PC-3 (cell line): ENCODE results near the gene CRTAC1. TPM values are rescaled to one million over a fixed set of nuclear protein-coding genes. Genes with fewer than 3 reads are reported as not detected.

Experiments
- ATAC-seq: fragments of 200-7000 bp; cut with Tn5 transposase; 2 replicates; pipeline ENCODE4 v1.9.1; 2020; ENCODE audit warnings: mild to moderate bottlenecking, moderate library complexity
- BruUV-seq: library from RNA; stranded (reverse); fragments of 400-500 nt; replicated peaks from 2 replicates; lab custom pipeline; 2021; lab: Mats Ljungman, UMichigan
- CTCF ChIA-PET: fragments of 300-600 bp; sonication (Branson Sonifier 250); formaldehyde crosslinking; loops from one replicate; lab custom pipeline; 2022; ENCODE audit warnings: antibody characterized with exemption; lab: Charles Lee
- POLR2A ChIA-PET: fragments of 300-600 bp; sonication (Branson Sonifier 250); formaldehyde crosslinking; loops from one replicate; lab custom pipeline; 2022; ENCODE audit warnings: antibody characterized with exemption; ENCODE audit not compliant: unreplicated experiment; lab: Charles Lee
- DNase-seq: peaks from one replicate; pipeline ENCODE4 v3.0.0-alpha.2; 2015
- H2AFZ ChIP-seq: fragments of 300-600 bp; sonication (generic); 2 replicates; pipeline ENCODE4 v1.6.0; 2016; ENCODE audit warnings: antibody characterized with exemption, low read length
- H3F3A ChIP-seq: fragments of 300-600 bp; sonication (generic); one replicate; pipeline ENCODE4 v1.6.0; 2017; ENCODE audit warnings: antibody characterized with exemption, low read length, control low read depth, mild to moderate bottlenecking; ENCODE audit not compliant: unreplicated experiment
- H3K27ac ChIP-seq: fragments of 300-600 bp; sonication (generic); 2 replicates; pipeline ENCODE4 v1.5.1; 2016; ENCODE audit warnings: mild to moderate bottlenecking, low read length
- H3K27me3 ChIP-seq: fragments of 300-600 bp; sonication (generic); 2 replicates; pipeline ENCODE4 v1.6.1; 2016; ENCODE audit warnings: low read length, mixed read lengths
- H3K36me3 ChIP-seq: fragments of 300-600 bp; sonication (generic); 2 replicates; pipeline ENCODE4 v1.6.1; 2016; ENCODE audit warnings: low read depth, mixed run types, low read length, mixed read lengths
- H3K4me1 ChIP-seq: fragments of 300-600 bp; sonication (generic); 2 replicates; pipeline ENCODE4 v1.5.1; 2016; ENCODE audit warnings: low read length; ENCODE audit not compliant: insufficient read depth
- H3K4me2 ChIP-seq: fragments of 300-600 bp; sonication (generic); 2 replicates; pipeline ENCODE4 v1.6.0; 2016; ENCODE audit warnings: low read length
- H3K4me3 ChIP-seq: fragments of 300-600 bp; sonication (generic); 2 replicates; pipeline ENCODE4 v1.5.1; 2016; ENCODE audit warnings: mild to moderate bottlenecking, low read length, mixed read lengths
- H3K79me2 ChIP-seq: fragments of 300-600 bp; sonication (generic); 2 replicates; pipeline ENCODE4 v1.6.1; 2017; ENCODE audit warnings: low read length, mixed read lengths
- H3K9ac ChIP-seq: fragments of 300-600 bp; sonication (generic); 2 replicates; pipeline ENCODE4 v1.6.0; 2016; ENCODE audit warnings: mild to moderate bottlenecking, low read length
- H3K9me2 ChIP-seq: fragments of 300-600 bp; sonication (generic); replicated peaks from 2 replicates; pipeline ENCODE4 v1.6.1; 2016; ENCODE audit warnings: mixed run types, low read length, mixed read lengths
- H3K9me3 ChIP-seq: fragments of 300-600 bp; sonication (generic); 2 replicates; pipeline ENCODE4 v1.6.1; 2016; ENCODE audit warnings: low read length, mixed read lengths
- H4K20me1 ChIP-seq: fragments of 300-600 bp; sonication (generic); 2 replicates; pipeline ENCODE4 v1.6.1; 2016; ENCODE audit warnings: low read length, mixed read lengths
- EZH2 ChIP-seq: fragments of 300-600 bp; sonication (generic); IDR thresholded peaks from one replicate; pipeline ENCODE4 v1.6.1; 2017; ENCODE audit warnings: antibody characterized with exemption, mild to moderate bottlenecking, low read length; ENCODE audit not compliant: unreplicated experiment
- EZH2phosphoT487 ChIP-seq: fragments of 300-600 bp; sonication (generic); IDR thresholded peaks from 2 replicates; pipeline ENCODE4 v1.6.1; 2018; ENCODE audit warnings: mild to moderate bottlenecking, antibody characterized with exemption, low read length, borderline replicate concordance
- intact Hi-C: fragments of 100-400 bp; cut with micrococcal nuclease; formaldehyde crosslinking; loops from 2 replicates; pipeline ENCODE4 v1.9.0; 2023
- total RNA-seq: library from RNA; depleted of rRNA; stranded (reverse); fragments of >200 nt; gene quantifications from 2 replicates; pipeline ENCODE4 v1.2.3, GENCODE V29; 2014
- TF ChIP-seq, protein P1 (sequence below): fragments of 300-600 bp; sonication (generic); conservative IDR thresholded peaks from 2 replicates; pipeline ENCODE4 v1.5.1; 2017; ENCODE audit warnings: antibody characterized with exemption, low read depth, mild to moderate bottlenecking, low read length

The CRTAC1 gene
- total RNA-seq, 1 experiment from 2014 or later, result not detected

DNA sequence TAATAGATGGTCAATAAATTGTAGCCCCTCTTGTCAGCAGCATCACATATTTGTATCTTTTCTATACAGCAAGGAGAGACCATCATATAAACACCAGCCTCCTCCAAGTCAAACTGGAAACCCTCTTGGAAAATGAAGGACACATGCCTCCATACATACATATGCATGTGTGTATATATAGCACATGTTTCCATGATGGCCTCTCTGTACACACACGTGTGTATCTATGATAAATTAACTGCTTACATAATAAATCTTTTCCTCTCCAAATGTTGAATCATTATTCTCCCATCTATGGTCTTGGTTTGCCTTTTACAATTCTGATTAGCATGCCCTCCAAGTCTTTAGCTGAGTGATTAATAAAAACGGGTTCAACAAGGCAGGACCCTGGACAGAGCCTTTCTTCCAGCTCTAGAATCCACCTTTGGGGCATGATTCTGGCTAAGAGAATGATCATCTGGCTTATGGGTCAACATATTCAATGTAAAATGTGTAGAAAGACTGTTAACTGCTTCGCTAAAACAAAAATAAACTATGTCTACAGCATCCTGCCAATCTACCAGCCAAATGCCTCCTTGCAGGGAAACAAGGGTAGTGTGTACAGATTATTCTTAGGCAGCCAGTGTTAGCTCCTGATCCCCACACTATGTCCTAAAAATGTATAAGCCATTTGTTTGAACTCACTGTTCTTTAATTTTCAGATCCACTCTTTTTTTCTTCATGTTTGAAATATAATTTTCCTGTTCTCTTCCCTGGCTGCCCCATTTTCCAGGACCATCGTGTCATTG lies 70.0 kb downstream of the CRTAC1 start:
- Histone ChIP-seq H3K9me2 (no peaks in the 10 kb centered on the region), H3K4me2 (no peak overlapping the region), H2AFZ (no peak overlapping the region), H4K20me1 (no peaks in the 10 kb centered on the region), H3K9ac (no peak overlapping the region), H3K79me2 (no peaks in the 10 kb centered on the region), H3K4me1 (0 out of 2 replicates have a peak, but pooled peaks cover 3% of the 10 kb centered on the region), H3K36me3 (no peaks in the 10 kb centered on the region), H3K27me3 (peaks cover 43% of the 10 kb centered on the region), H3F3A (no peaks in the 10 kb centered on the region), H3K9me3 (no peaks in the 10 kb centered on the region), H3K27ac (no peak overlapping the region), H3K4me3 (no peak overlapping the region)
- ATAC-seq (no peak), DNase-seq (no peak)
- intact Hi-C loops, result no loop called here
- CTCF ChIA-PET, result no interaction called here
- TF ChIP-seq EZH2phosphoT487, result no peak
- TF ChIP-seq, protein P1, sequence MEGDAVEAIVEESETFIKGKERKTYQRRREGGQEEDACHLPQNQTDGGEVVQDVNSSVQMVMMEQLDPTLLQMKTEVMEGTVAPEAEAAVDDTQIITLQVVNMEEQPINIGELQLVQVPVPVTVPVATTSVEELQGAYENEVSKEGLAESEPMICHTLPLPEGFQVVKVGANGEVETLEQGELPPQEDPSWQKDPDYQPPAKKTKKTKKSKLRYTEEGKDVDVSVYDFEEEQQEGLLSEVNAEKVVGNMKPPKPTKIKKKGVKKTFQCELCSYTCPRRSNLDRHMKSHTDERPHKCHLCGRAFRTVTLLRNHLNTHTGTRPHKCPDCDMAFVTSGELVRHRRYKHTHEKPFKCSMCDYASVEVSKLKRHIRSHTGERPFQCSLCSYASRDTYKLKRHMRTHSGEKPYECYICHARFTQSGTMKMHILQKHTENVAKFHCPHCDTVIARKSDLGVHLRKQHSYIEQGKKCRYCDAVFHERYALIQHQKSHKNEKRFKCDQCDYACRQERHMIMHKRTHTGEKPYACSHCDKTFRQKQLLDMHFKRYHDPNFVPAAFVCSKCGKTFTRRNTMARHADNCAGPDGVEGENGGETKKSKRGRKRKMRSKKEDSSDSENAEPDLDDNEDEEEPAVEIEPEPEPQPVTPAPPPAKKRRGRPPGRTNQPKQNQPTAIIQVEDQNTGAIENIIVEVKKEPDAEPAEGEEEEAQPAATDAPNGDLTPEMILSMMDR, result no peak
- TF ChIP-seq EZH2, result no peak
- no TSS peak for BruUV-seq
- POLR2A ChIA-PET, result no interaction called here

- Histone ChIP-seq H2AFZ (no peak overlapping the region), H3K9ac (no peak overlapping the region), H3F3A (no peaks in the 10 kb centered on the region), H3K79me2 (no peaks in the 10 kb centered on the region), H3K27me3 (peaks cover 20% of the 10 kb centered on the region), H3K9me3 (no peaks in the 10 kb centered on the region), H3K4me1 (no peaks in the 10 kb centered on the region), H3K4me2 (no peak overlapping the region), H3K4me3 (no peak overlapping the region), H3K27ac (no peak overlapping the region), H3K36me3 (no peaks in the 10 kb centered on the region), H3K9me2 (no peaks in the 10 kb centered on the region), H4K20me1 (no peaks in the 10 kb centered on the region)
- no TSS peak for BruUV-seq
- ChIA-PET CTCF (no interaction called here), POLR2A (no interaction called here)
- ATAC-seq, result no peak
- TF ChIP-seq, protein P1, result no peak
- TF ChIP-seq EZH2 (no peak), EZH2phosphoT487 (no peak)
- DNase-seq, result no peak
- intact Hi-C loops, result no loop called here
Observed at GRCh38 chr10:97949462-97949861, 81.0 kb downstream of the CRTAC1 start.

DNA sequence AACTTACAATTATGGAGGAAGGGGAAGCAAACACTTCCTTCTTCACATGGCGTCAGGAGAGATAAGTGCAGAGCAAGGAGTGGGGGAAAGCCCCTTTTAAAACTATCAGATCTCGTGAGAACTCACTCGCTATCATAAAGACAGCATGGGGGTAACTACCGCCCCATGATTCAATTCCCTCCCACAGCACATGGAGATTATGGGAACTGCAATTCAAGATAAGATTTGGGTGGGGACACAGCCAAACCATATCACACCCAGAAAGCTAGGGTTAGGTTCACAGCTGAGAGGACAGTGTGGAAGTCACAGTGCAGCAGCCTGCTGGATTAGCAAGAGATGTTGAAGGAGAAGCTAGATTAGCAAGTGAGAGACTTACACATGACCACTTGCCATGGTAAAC lies 81.6 kb downstream of the CRTAC1 start:
- Histone ChIP-seq H3K9me2 (no peaks in the 10 kb centered on the region), H3F3A (no peaks in the 10 kb centered on the region), H3K36me3 (no peaks in the 10 kb centered on the region), H3K4me1 (no peaks in the 10 kb centered on the region), H3K27ac (no peak overlapping the region), H2AFZ (no peak overlapping the region), H3K4me2 (no peak overlapping the region), H3K9me3 (no peaks in the 10 kb centered on the region), H3K4me3 (no peak overlapping the region), H4K20me1 (no peaks in the 10 kb centered on the region), H3K27me3 (peaks cover 13% of the 10 kb centered on the region), H3K79me2 (no peaks in the 10 kb centered on the region), H3K9ac (no peak overlapping the region)
- BruUV-seq, result no TSS peak
- ChIA-PET CTCF (no interaction called here), POLR2A (no interaction called here)
- intact Hi-C loops, result no loop called here
- no peak for ATAC-seq
- DNase-seq, result no peak
- TF ChIP-seq EZH2 (no peak), EZH2phosphoT487 (no peak)
- TF ChIP-seq, protein P1, result no peak
